Renal pelvis (tissue), 4 donors: ENCODE data around the gene OR10AD1. TPM values are rescaled to one million over a fixed set of nuclear protein-coding genes. Genes with fewer than 3 reads are reported as not detected.
"Not testable (repeated sequence)": the region's sequence is repeated elsewhere in the genome, so short reads cannot be mapped to it uniquely, and the experiment has no call there.

Experiments used
- DNase-seq: peaks from one replicate; pipeline ENCODE4 v3.0.0-alpha.2; 2013
- polyA plus RNA-seq, 3 donors: library from polyadenylated mRNA; unstranded; fragments of 120-200 nt; gene quantifications; one replicate each; pipeline ENCODE4 v1.2.1, GENCODE V29; 2013; ENCODE audit not compliant: insufficient read length in 3 of 3

OR10AD1 gene
- polyA plus RNA-seq, 3 donors = 0.26 to 1.5 (median 0.83) TPM

- no peak for DNase-seq
Observed at GRCh38 chr12:48163150-48163747, 39.8 kb downstream of the OR10AD1 start.

DNA sequence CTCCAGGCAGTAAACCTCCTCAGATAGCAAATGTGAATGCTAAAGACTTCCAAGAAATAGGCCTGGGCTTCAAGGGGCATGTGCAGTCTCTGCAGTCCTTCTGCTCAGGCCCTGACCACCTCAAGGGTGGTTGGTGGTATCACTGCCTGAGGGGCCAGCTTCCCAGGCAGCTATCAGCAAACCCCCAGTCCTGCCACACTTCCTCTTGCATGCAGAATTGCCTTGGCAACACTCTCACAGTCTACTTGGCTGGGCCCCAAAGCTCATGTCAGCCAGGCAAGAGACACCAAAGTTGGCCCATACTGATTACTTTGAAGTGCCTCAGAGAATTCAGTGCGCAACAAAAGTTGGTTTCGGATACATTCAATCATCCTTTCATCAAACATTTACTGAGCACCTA is 42.3 kb downstream of the OR10AD1 start:
- no peak for DNase-seq

DNA sequence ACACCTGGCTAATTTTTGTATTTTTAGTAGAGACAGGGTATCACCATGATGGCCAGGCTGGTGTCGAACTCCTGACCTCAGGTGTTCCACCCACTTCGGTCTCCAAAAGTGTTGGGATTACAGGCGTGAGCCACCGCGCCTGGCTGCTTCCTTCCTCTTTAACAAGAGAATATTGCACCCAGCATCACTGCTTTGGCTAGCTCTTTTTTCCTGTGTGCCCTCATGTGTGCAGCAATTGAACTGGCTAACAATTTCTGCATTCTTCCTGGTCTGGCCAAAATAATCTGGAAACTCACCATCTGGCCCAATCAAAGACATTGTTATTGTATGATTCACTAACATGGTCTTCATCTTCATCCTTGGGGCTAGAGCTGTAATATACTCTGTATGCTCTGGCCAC is 43.0 kb downstream of the OR10AD1 start:
- no peak for DNase-seq

GRCh38 chr12:48157889-48158370 is 45.2 kb downstream of the OR10AD1 start:
- DNase-seq = no peak

DNA sequence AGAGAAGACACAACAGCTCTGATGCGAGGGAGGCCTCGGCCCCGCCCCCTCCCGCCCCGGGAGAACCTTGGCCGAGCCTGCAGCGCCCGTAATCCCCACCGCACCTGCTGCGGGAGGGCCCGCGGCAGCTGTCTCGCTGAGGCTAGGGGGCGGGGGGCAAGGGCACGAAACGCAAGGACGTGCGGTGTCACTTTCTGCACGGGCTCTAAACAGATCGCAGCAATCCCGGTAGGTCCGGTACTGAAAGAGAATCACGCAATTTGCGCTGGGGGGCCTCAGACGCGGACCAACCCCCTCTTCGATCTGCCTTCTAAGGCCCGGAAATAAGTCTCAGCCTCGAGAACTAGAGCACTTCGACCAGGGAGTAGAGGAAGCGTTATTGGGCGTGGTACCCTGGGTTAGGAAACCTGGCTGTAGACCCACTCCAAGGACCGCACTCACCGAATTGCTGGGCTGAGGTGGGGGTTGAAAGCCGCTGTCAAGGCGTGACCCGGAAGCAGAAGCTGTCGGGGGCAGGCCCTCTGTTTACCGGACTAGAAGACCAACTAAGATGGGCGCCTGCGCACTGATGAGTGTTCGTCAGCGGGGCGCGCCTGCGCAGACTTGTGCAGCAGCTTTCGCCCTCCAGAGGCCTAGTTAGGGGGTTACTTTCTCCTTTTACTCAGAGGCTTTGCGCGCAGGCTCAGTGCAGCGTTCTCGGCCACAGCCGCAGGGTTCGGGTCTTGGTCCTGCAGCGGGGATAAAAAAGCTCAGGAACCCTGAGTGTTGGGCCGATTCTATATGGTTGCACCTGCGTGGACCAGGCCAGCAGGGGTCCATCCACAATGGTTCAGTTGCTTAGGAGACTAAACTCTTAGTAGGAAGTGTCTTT is 45.8 kb downstream of the OR10AD1 start, which contains the start of gene ASB8:
ASB8 (minus strand) TSS at position 498 of the 871 bp plus-strand sequence. CDS start 4,019 bp downstream, outside the sequence.
- DNase-seq = peak; percentile 98

DNA sequence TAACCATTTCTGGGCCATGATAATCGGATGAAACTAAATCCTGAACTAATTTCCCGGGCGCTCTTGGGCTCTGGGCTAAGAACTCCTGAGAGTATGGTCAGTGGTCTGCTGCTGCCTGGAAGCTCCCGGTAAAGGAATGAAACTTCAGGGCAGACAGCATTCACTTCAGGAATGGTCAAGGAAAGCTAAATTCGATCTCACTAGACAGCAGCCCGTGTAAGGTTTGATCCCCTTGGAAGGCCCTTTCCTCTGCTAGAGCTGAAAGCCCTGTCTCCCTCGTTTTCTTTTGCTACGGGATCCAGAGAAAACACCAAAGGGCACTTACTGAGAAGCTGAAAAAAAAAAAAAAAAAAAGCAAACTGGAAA is 46.5 kb downstream of the OR10AD1 start:
- DNase-seq = no peak

DNA sequence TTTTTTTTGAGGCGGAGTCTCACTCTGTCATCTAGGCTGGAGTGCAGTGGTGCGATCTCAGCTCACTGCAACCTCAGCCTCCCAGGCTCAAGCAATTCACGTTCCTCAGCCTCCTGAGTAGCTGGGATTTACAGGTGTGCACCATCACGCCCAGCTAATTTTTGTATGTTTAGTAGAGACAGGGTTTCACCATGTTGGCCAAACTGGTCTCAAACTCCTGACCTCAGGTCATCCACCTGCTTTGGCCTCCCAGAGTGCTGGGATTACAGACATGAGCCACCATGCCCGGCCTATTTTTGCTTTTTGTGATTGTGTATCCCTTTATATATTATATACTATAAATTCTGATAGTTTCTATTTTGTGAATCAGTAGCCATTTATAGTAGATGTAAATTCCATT is 47.3 kb downstream of the OR10AD1 start:
- DNase-seq = not testable (repeated sequence)

Other genes starting within 250 kb of the OR10AD1 start
- gene TMEM106C, start 239.7 kb downstream of the OR10AD1 start, polyA plus RNA-seq = 100 to 1,000 TPM; 128 to 132 (median 132) TPM
- gene COL2A1, start 198.8 kb downstream of the OR10AD1 start, polyA plus RNA-seq = 10 to 100 TPM; 33.7 to 60.3 (median 57.9) TPM
- gene SENP1, start 97.2 kb downstream of the OR10AD1 start, polyA plus RNA-seq = 10 to 100 TPM; 22.2 to 25.0 (median 23.1) TPM
- gene PFKM, start 83.9 kb downstream of the OR10AD1 start, polyA plus RNA-seq = 100 to 1,000 TPM in 2 of 3 donors, 10 to 100 TPM in 1; 97.5 to 129 (median 110) TPM
- 10 to 100 TPM; 28.6 to 46.4 (median 44.5) TPM for gene ASB8, start 45.8 kb downstream of the OR10AD1 start, polyA plus RNA-seq
- under 1 TPM; 0.29 to 0.78 (median 0.64) TPM for gene CCDC184, start 19.6 kb downstream of the OR10AD1 start, polyA plus RNA-seq
- 10 to 100 TPM; 22.5 to 25.1 (median 23.4) TPM for gene ZNF641, start 147.6 kb upstream of the OR10AD1 start, polyA plus RNA-seq